Measurements from ENCODE around the gene S100B. TPM values are rescaled to one million over a fixed set of nuclear protein-coding genes. Genes with fewer than 3 reads are reported as not detected.

Gene S100B
- total and polyA plus RNA-seq, 2 donors (not counting 1 experiment from before 2014, with no cell fraction given): 0.24 TPM; not detected in 1

DNA sequence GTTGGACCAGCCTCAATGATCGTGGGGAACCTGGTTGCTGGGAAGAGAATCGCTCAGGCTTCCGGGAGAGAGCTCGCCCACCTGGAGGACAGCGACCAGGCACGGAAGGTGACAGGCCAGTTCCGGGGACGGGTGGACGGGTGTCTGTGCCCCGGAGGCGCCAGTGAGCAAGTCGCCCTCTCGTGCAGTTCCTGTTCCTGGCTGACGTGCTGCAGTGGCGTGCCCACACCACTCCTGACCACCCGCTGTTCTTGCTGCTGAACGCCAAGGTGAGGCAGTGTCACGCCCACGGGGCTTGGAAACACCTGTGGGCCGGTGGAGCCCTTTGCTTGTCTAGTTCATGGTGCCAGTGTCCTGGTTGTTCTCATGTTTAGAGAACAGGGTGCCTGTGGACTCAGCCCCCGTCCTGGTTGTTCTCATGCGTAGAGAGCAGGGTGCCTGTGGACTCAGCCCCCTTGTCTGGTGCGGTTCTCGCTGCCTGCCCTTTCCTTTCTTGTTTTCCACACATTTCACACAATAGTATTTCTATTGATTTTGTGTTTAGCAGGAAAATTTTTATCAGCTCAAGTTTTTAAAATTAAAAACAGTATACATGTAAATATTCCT lies 53.1 kb downstream of the S100B start:
- CTCF ChIA-PET: interaction anchor here (0.7 to 1.0 kb wide), 2 partner anchors 88 to 408 kb away, joined by 3 read pairs; no protein-coding TSS in a partner anchor
- ATAC-seq (ENCODE audit: low read depth) (peak; percentile 58), DNase-seq (peak; percentile 55)
- TF ChIP-seq, protein P1, sequence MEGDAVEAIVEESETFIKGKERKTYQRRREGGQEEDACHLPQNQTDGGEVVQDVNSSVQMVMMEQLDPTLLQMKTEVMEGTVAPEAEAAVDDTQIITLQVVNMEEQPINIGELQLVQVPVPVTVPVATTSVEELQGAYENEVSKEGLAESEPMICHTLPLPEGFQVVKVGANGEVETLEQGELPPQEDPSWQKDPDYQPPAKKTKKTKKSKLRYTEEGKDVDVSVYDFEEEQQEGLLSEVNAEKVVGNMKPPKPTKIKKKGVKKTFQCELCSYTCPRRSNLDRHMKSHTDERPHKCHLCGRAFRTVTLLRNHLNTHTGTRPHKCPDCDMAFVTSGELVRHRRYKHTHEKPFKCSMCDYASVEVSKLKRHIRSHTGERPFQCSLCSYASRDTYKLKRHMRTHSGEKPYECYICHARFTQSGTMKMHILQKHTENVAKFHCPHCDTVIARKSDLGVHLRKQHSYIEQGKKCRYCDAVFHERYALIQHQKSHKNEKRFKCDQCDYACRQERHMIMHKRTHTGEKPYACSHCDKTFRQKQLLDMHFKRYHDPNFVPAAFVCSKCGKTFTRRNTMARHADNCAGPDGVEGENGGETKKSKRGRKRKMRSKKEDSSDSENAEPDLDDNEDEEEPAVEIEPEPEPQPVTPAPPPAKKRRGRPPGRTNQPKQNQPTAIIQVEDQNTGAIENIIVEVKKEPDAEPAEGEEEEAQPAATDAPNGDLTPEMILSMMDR (IDR thresholded peaks at IDR 0.05): no peak
- TF ChIP-seq EZH2 (IDR thresholded peaks at IDR 0.05; ENCODE audit: borderline replicate concordance, insufficient read depth, low read depth, low read length, poor library complexity, severe bottlenecking): no peak
- Histone ChIP-seq H3K4me2 (replicated peaks; ENCODE audit: low read depth, low read length, poor library complexity, severe bottlenecking) (peak overlapping the region; percentile 65), H3K79me2 (ENCODE audit: control insufficient read depth, insufficient read depth, low read length) (no peaks in the 10 kb centered on the region), H3K9ac (ENCODE audit: low read length) (peak overlapping the region; percentile 30), H4K20me1 (ENCODE audit: control insufficient read depth, insufficient read depth, low read length, poor library complexity, severe bottlenecking) (no peaks in the 10 kb centered on the region), H3K4me3 (ENCODE audit: control extremely low read depth in 1 of 5, extremely low read depth in 1 of 5, insufficient read depth in 1 of 5, low read depth in 2 of 5, low read length in 4 of 5) (peak overlapping the region in 4 of 5 experiments; percentile 4 to 30 (median 23)), H3K36me3 (replicated peaks in 1 of 2; ENCODE audit: control extremely low read depth in 1 of 2, control insufficient read depth in 1 of 2, extremely low read depth in 1 of 2, insufficient read depth in 2 of 2, low read length in 1 of 2) (peaks cover 0 to 24% of the 10 kb centered on the region in 2 experiments), H3K27ac (ENCODE audit: low read length in 2 of 2) (peak overlapping the region; percentile 51 to 75), H3K4me1 (ENCODE audit: control insufficient read depth in 2 of 2, insufficient read depth in 2 of 2, low read length in 2 of 2) (peaks cover 27 to 35% of the 10 kb centered on the region in 2 donors), H3K9me3 (ENCODE audit: control extremely low read depth in 1 of 3, control insufficient read depth in 2 of 3, insufficient read depth in 1 of 3, low read length in 2 of 3) (peaks cover 0 to 7% (median 0%) of the 10 kb centered on the region in 3 donors), H3K27me3 (replicated peaks in 1 of 4; ENCODE audit: control extremely low read depth in 1 of 4, control insufficient read depth in 3 of 4, insufficient read depth in 4 of 4, low read length in 3 of 4) (no peaks in the 10 kb centered on the region), H2AFZ (ENCODE audit: insufficient read depth, low read depth, low read length, poor library complexity, severe bottlenecking) (peak overlapping the region; percentile 60)
- H3K9me3 Mint-ChIP-seq (ENCODE audit: insufficient read depth): peaks cover 3% of the 10 kb centered on the region
- peak overlapping the region; percentile 90 for H3K27ac Mint-ChIP-seq
- POLR2A ChIA-PET: interaction anchor here (1.0 kb wide), 1 partner anchor 84 kb away, joined by 3 read pairs; the partner anchor contains the start of gene PRMT2
- intact Hi-C loops (cut with micrococcal nuclease): no loop called here
- H3K27me3 Mint-ChIP-seq: no peaks in the 10 kb centered on the region
- peak overlapping the region; percentile 76 for H3K4me3 Mint-ChIP-seq
- peaks cover 23% of the 10 kb centered on the region for H3K4me1 Mint-ChIP-seq
- 23% methylated on average over 20 of the region's 24 CpGs for WGBS (ENCODE audit: insufficient coverage)

Data from B cell (primary cell).